Measurements from ENCODE around the gene PKMYT1. TPM values are rescaled to one million over a fixed set of nuclear protein-coding genes. Genes with fewer than 3 reads are reported as not detected.
"Not testable (repeated sequence)": the region's sequence is repeated elsewhere in the genome, so short reads cannot be mapped to it uniquely, and the experiment has no call there.

The PKMYT1 gene
- total RNA-seq, 1 donor from 2014 or later: 6.0 TPM

GRCh38 chr16:2962334-2963073, 17.7 kb downstream of the PKMYT1 start:
- DNase-seq (ENCODE audit: low spot score): no peak

DNA sequence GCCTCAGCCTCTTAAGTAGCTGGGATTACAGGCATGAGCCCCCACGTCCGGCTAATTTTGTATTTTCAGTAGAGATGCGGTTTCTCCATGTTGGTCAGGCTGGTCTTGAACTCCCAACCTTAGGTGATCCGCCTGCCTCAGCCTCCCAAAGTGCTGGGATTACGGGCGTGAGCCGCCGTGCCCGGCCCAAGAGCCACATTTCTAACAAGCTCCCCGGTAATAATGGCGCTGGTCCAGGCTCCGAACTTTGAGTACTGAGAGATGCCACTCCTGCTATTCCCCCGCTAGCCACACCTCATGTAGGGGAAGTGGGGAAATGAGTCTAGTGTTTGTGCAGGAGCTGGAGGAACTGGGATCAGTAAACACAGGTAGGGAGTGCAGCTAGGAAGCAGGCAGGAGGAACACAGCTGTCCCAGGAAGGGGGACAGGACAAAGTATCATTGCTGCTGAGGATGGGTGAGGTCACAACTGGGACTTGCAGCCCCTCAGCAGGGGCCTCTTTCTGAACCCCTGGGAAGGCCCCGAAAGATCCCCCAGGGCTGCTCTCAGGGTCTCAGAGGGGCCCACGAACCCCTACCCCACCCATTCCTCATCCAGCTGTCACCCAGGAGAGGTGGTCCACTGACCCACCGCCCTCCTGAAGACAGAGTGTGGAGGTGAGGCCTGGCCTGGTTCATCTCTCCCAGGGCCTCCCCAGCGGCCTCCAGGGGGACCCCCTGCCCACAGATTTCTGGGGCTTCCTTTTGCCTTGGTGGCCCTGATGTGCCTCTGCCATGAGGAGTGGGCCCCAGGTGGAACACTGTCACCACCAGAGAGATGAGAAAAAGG, 19.8 kb downstream of the PKMYT1 start:
- no peak for DNase-seq (ENCODE audit: low spot score)

GRCh38 chr16:2959206-2959605, 21.0 kb downstream of the PKMYT1 start:
- DNase-seq (ENCODE audit: low spot score): no peak

DNA sequence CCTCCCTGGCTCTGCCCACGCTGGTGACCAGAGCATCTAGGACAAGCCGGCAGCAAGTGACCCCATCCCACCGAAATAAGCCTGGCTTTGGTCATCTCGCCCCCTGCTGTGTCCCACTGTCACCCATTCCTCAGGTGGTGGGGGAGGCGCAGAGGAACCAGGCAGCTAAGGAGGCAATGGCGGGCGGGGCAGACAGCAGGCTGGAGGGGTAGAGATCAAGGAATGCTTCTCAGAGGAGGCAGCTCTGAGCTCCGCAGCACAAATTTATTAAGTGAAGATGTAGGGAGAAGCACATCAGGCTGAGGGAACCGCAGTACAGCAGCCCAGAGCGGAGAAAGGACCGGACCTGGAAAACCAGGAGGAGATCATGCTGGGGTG, 23.7 kb downstream of the PKMYT1 start:
- no peak for DNase-seq (ENCODE audit: low spot score)

DNA sequence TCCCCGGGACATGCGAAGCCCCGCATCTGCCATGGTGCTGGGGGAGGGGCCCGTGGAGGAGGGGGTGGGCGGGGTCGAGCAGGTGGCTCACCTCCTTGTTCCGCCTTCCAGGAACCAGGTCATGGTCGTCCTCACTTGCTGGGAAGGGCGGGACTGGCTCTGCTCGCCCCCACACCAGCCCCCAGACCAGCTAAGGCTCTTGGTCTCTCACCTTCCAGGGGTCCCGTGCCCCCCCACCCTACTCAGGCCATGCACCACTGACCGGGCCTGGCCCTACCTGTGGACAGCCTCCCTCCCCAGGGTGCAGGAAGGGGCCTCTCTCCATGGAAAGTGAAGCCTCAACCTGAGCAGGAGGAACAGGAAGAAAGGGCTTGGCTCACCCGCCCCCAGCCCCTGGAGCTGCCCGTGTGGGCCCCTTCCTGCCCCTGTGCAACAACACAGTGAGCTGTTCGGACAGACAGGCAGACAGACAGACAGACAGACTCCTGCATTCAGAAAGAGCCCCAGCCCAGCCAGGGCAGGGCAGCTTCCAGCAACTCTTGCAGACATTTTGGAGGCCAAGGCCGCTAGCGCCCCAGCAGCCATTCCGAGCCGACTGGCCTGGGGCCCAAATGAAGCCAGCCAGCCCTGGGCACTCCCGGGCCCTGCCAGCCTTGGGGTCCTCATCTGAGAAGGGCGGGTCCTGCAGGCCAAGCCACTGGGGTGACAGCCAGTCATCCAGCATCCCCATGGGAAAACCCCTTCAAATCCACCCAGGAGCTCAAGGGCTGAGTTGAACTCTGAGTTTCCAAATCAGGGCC, 24.3 kb downstream of the PKMYT1 start:
- no peak for DNase-seq (ENCODE audit: low spot score)

DNA sequence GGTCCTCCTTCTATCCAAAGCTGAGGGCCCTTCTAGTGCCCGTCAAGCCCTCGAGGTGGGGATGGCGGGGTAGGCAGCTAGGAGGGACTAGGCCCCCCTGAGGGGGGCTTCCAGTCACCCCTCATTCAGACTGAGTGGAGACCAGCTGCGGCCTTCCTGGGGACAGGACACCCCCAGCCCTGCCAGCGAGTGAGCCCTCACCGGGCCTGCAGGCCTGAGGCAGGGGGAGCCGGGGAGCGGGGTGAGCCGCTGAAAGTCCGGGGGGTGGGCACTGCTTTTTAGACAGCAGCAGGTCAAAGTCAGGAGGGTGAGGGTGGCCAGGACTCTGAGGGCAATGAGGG, 24.8 kb downstream of the PKMYT1 start:
- no peak for DNase-seq (ENCODE audit: low spot score)

- DNase-seq (ENCODE audit: low spot score): no peak
These were observed 25.4 kb downstream of the PKMYT1 start for GRCh38 chr16:2954656-2955381.

DNA sequence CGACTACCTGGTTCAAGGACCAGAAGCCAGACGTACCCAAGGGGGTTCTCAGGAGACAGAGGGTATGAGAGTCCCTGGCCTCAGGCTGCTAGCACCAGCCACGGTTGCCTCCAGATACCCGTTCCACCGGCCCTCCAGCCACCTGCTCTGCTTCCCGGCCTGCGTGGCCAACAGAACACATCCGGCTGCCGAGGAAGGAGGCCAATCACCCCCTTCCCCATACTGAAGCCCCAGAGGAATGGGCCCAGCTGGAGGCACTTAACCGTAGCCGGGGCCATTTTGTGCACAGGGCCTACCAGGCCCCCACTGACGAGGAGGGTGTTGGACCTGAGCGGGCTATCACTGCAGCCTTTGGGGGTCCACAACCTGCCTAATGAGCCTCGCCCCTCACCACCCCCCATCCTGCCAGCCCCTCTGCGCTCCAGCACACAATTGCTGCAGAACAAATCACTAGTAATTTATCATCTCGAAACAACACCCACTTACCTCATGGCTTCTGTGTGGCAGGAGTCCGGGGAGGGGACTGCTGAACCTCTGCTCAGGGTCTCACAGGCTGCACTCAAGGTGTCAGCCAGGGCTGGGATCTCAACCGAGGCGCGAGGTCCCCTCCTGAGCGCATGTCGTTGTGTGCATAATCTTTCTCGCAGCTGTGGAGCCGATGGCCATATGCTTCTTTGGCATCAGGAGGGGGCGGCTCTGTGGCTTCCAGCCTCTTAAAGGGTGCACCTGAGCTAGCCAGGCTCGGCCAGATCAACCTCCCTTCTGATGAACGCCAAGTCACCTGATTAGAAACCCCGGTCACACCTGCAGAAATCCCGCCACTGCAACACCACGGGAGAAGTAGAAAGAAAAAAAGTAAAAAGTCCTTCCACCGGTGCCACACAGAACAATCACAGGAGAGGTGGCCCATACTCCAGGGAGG, 26.3 kb downstream of the PKMYT1 start:
- no peak for DNase-seq (ENCODE audit: low spot score)

DNA sequence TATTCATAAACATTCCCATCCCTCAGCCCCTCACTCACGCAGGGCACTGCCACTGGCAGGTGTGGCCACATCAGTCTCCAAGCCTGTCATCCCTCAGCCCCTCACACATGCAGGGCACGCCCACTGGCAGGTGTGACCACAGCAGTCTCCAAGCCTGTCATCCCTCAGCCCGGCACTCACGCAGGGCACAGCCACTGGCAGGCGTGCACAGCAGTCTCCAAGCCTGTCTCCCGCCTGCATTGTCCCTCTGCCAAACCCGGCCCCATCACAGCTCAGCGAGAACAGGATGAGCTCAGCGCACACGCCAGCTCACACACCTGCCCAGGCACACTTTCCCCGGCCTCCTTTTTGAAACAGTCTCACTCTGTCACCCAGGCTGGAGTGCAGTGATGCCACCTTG, 27.6 kb downstream of the PKMYT1 start:
- DNase-seq (ENCODE audit: low spot score): no peak

GRCh38 chr16:2950773-2951172, 29.5 kb downstream of the PKMYT1 start:
- no peak for DNase-seq (ENCODE audit: low spot score)

GRCh38 chr16:2950353-2950724, 29.9 kb downstream of the PKMYT1 start:
- no peak for DNase-seq (ENCODE audit: low spot score)

GRCh38 chr16:2949705-2950352, 30.4 kb downstream of the PKMYT1 start:
- DNase-seq (ENCODE audit: low spot score): no peak

DNA sequence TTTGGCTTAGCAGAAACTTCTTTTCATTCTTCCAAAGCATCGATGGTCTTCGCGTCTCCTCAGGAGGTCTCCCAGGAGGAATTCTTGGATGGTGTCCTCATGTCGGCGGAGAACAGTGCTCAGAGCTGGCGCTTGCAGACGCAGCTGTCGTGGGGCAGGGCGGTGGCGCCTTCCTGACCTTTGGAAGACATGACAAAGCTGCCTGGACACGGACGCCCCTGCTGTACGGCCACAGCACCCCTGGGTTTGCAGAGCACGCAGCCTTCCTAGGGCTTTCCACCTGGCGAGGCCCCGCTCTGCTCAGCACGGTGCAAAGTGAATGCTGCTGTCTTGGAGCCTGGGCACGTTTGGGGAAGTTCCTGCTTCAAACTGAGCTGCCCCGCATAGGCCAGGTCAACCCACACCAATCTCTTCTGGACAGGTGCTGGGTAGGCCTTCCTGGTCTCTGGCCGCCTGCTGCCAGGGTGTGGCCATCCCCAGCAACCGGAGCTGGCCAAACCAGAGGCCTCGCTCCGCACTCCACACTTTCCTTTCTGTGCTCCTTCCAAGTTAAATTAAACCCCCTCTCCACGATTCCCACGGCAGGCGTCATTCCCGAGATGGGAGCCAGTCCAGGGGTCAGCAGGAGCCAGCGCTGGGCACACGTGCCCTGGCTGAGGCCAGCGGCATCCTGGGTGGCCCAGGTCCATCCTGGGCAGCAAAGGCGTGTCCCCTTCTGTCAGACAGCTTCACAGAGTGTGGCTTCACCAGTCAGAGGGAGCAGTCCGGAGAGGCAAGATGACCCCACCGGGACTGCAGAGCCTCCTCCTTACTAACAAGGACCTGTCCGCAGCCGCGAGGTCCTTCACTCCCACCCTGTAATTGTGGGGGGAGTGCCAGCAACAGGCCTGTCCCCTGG, 31.2 kb downstream of the PKMYT1 start:
- no peak for DNase-seq (ENCODE audit: low spot score)

- DNase-seq (ENCODE audit: low spot score): no peak
These were observed 33.6 kb downstream of the PKMYT1 start for GRCh38 chr16:2946649-2947048.

GRCh38 chr16:2943716-2944115, 36.5 kb downstream of the PKMYT1 start:
- DNase-seq (ENCODE audit: low spot score): not testable (repeated sequence)

GRCh38 chr16:2942045-2942444, 38.2 kb downstream of the PKMYT1 start:
- no peak for DNase-seq (ENCODE audit: low spot score)

DNA sequence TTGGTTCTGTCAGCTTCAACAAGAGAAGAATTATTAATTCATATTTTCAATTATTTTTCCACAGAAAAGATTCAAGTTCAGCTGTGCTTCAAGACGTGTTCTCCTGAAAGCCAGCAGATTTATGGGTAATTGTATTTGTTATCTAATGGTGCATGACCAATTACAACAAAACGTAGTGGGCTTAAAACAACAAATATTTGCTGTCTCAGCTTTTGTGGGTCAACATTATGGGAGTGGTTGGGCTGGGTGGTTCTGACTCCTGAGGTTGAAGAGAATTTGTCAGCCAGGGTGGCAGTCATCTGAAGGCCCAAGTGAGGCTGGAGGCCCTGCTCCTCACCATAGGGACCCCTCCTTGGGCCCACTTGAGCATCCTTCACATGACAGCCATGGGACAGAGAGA, 40.3 kb downstream of the PKMYT1 start:
- no peak for DNase-seq (ENCODE audit: low spot score)

GRCh38 chr16:2938206-2938605, 42.0 kb downstream of the PKMYT1 start:
- no peak for DNase-seq (ENCODE audit: low spot score)

- no peak for DNase-seq (ENCODE audit: low spot score)
These were observed 43.1 kb downstream of the PKMYT1 start for GRCh38 chr16:2937170-2937569.
